Left lobe of liver (tissue), 2 donors: ENCODE data around the gene HCN4. TPM values are rescaled to one million over a fixed set of nuclear protein-coding genes. Genes with fewer than 3 reads are reported as not detected.

Source experiments
- ATAC-seq: fragments of 200-7000 bp; cut with Tn5 transposase; one replicate; pipeline ENCODE4 v1.9.1; 2020; ENCODE audit warnings: mild to moderate bottlenecking, moderate library complexity
- DNase-seq: peaks from one replicate; pipeline ENCODE4 v3.0.0-alpha.2; 2020; ENCODE audit warnings: low spot score
- total RNA-seq: library from RNA; stranded (reverse); gene quantifications from one replicate; pipeline ENCODE4 v1.2.1, GENCODE V29; 2021
- donor health status: DM: no; HTN: no; CAD: no; lungs with moderate emphysema.
- donor health status: DM: no; HTN: yes; CAD: no.

Gene HCN4
- total RNA-seq, 1 donor from 2014 or later = not detected

DNA sequence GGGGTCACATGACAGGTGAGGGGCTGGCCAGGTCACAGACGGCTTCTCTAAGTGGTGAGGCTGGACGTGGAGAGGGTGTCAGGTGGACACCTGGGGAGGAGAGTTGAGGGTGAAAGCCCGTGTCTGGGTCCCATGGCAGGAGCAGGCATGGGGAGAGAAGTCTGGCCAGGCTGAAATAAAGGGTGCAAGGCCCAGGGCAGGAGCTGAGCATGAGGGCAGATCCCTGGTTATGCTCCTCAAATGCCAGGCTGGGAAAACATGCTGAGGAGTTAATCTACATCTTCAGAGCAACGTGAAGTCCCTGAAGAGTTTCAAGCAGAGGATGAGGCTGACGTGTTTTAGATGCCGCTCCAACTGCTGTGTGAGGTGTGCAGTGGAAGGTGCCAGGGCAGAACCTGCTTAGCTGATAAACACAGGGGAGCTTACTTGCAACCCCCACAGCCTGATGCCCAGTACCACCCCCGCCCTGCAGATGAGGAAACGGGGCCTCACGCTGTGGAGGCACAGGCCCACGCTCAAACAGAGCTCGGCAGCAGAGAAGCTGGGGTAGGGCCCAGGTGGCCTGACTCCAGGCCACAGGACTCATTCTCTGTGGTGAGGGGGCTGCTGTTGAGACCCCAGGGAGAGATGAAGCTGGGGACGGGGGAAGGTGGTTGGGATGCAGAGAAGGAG is 40.5 kb downstream of the HCN4 start:
- ATAC-seq (no peak), DNase-seq (no peak)

DNA sequence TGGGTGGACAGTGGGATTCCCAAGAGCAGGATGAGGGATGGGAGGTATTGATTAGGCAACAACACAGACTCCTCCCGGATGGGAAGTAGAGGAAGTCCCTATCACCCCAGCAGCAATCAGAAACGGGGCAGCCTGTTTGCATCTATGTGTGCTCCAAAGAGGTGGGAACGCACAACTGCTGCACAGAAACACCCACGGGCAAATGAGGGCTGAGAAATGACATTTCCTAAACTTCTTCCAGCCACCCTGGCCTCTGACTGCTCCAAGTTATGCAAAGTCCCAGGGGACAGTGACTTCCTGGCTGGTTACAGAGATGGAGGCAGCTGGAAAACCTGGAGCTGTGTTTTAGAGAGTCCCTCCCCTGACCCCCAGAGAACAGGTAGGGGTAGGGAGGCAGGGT is 42.6 kb downstream of the HCN4 start:
- no peak for DNase-seq
- no peak for ATAC-seq

DNA sequence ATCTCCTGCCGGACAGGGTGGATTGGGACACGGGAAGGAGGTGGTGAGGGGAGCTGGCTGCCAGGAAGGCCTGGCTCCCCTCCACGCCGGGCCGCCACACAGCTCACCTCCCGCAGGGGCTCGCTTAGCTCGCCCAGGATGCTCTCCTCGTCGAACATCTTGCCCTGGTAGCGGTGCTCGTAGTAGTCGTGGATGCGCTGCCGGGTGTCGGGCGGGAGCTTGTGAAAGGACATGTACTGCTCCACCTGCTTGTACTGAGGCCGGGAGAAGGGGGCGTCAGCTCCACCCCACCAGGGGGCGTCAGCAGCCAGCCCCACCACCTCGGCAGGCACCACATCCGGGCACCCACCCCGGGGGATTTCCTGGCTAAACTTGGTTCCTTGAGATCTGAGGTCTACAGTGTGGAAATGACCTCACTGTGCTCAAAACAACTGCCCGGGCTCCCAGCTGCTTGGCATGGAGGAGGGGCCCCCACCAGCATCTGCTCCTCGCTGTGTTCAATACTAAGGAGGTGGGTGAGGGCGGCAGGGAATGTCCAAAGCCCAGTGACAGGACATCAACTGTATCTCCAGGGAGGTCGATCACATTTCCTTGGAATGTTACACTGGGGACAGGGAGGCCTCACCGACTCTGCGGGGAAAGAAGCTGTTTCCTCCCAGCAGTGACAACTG is 43.4 kb downstream of the HCN4 start:
- ATAC-seq (no peak), DNase-seq (no peak)

DNA sequence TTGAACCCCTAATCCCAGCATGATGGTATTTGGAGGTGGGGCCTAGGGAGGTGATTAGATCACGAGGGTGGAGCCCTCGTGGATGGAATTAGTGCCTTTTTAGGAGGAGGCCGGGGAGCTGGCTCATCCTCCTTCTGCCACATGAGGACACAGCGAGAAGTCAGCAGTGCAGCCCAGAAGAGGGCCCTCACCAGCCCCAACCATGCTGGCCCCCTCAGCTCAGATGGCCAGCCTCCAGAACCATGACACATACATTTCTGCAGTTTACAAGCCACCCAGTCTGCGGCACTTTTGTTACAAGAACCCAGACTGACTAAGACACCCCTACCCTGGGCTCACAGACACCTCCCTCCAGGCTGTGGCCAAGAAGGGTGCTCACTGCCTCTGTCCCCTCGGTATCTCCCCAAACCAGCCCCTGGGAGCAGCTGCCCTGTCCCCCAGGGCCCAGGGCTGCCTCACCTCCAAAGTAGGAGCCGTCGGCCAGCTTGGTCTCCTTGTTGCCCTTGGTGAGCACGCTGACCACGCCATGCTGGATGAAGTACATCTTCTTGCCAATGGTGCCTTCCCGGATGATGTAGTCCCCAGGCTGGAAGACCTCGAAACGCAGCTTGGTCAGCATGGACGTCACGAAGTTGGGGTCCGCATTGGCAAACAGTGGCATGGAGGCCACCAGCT is 44.1 kb downstream of the HCN4 start:
- DNase-seq (no peak), ATAC-seq (no peak)

DNA sequence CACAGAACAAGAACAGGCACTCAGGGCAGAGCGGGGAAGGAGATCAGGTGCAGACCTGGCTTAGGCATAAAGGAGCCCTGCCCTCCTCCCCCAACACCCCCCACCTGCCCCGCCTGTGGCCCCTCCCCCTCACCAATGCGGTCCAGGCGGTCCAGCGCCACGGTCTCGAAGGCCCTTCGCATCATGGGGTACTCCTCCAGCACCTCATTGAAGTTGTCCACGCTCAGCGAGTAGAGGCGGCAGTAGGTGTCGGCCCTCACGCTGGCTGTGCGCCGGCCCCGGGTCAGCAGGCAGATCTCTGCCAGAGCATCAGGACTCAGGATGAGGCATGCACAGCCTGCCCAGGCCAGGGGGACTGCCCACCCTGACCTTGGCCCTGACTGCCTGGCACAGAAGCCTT is 44.8 kb downstream of the HCN4 start:
- ATAC-seq = no peak
- DNase-seq = no peak

DNA sequence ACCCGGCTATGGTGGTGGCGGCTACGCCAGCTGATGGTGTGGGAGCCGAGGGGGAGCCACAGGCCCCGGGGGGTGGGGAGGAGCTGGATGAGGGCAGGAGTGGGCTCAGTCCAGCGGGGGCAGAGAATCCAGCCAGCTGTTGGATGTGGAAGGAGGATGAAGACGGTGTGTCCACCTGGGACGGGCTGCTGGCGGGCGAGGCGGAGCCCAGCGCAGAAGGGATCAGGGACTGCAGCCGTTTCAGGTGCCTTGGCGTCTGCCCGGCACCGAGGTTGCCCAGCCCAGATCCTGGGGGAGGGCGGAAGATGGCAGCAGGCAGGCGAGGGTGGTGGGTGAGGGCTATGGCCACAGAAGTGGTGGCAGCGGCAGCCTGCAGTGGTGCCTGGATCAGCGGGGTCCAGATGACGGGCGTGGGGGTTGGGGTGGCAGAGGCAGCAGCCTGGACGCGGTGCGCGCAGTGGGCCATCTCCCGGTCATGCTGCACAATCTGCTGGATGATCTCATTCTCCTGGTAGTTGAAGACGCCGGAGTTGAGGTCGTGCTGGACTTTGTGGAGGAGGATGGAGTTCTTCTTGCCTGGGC is 45.3 kb downstream of the HCN4 start:
- no peak for ATAC-seq
- no peak for DNase-seq

DNA sequence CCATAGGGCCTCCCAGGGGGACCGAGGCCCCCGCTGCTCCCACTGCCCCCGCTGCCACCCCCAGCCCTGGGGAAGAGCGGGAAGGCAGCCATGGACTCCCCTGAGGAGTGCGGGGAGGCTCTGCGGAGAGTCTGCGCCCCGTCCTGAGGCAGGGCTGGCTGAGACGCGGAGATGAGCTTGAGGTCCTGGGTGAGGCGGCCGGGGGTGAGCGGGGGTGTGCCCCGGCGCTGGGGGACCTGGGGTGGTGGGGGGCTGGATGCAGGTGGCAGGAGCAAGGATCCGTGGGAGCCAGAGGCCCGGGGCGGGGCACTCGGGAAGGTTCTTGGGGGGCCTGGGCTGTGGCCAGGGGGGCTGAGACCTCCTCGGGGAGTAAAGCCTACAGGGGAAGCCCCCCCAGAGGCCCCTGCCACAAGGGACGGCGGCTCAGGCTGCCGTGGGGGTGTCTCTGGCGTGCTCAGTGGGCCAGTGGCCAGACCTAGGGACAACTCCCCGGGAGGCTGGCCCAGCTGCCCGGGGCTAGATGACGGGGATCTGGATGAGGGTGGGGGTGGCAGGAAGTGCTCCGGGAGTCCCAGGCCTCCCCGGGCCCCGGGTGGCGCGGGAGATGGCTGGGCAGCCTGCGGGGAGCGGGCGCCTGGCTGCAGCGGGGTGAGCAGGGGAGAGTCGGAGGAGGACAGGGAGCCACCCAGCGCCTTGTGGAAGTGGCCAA is 45.9 kb downstream of the HCN4 start:
- DNase-seq (no peak), ATAC-seq (no peak)

DNA sequence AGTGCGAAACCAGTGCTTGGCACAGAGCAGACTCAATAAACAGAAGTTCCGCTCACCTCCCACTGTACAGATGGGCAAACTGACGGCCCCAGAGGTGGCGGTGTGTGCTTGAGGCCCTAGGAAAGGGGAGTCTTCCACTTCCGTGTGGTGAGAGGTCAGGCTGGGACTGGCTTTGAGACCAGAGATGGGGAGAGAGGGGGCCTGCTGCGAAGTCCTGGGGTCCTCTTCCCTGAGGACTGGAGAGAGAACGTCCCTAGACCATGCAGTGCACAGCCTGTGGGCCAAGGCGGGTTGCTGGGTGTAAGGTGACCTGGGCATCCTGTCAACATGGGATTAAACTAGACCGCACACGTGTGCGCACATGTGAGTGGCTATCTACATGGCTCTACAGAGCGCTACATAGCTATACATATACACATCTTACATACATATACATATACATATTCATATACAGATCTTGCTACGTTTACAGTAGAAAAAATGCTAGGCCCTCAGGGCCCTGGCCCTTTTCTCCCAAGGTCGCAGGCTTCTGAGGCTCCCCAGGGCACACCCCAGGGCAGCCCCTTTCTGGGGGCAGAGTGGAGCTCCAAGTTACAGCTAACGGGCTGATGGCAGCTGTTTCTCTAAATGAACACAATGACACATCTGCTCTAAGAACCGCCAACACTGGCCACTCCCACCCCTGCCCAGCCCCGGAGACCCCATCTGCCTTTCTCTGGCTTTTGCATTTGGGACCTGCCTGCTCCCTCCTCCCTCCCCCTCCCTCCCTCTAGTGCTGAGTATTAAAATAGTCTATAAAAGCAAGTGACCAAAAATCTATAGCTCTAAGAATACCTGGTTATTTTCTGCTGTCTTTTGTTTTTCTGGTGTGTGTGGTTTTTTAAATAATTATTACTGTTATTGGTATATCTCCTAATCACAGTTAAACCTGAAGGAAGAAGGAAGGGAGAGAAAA is 47.0 kb downstream of the HCN4 start:
- DNase-seq = no peak

DNA sequence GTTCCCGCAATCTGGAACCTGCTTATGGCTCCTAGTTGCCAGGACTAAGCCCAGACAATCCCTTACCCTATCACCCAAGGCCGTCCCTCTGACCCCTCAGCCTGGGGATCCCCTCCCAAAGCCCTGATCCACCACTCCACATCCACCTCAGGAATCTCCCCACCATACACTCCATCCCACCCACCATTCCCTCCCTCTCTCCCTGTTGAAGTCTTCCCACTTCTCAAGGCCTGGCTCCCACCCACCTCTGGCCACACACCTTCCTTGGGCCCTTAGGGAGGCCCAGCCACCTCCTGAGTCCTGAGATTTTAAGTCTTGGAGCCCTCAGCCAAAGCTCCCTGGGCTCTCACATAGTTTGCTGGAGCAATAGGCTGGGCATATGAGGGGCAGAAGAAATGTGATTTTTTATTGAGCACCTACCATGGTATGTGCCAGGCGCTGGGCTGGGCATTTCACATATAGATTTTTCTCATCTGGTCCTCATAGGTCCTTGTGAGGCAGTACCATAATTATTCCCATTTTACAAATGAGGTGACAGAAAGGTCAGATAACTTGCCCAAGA is 48.1 kb downstream of the HCN4 start:
- no peak for DNase-seq
- no peak for ATAC-seq

More for the DNA sequence above, 47.0 kb downstream of the HCN4 start:
- no peak for ATAC-seq

DNA sequence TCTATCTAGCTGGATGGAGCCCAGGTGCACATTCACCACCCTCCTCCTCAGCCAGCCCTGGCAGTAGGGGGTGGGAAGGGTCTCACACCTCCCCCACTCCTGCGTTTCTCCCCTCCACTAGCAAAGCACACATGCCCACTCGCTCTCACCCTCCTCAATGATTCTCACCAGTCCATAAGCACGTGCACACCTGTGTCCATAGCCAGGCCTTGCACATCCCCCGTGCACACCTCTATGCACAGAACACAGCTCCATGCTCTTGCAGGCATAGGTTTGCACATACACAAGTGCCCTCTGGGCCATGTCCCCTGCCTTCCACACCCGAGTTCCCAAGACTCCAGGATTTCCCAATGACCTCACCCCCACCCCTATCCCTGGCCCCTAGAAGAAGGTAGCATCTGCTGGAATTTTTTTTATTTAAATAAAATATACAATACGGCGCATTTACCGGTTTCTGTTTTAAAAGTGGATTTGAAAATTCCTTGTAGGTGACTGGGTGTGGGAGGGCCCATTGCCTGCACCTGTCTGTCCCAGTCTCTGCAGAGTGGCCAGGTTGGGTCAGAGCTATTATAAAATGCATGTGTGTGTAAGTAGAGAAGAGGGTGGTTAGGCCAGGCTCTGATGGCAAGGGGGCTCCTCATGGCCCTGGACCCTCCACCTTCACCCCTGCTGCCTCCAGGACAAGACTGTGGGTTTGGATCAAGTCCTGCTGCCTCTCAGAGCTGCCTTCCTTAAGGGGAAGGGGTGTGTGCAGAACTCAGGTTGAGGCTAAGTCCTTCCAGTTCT is 49.1 kb downstream of the HCN4 start:
- ATAC-seq (no peak), DNase-seq (no peak)

DNA sequence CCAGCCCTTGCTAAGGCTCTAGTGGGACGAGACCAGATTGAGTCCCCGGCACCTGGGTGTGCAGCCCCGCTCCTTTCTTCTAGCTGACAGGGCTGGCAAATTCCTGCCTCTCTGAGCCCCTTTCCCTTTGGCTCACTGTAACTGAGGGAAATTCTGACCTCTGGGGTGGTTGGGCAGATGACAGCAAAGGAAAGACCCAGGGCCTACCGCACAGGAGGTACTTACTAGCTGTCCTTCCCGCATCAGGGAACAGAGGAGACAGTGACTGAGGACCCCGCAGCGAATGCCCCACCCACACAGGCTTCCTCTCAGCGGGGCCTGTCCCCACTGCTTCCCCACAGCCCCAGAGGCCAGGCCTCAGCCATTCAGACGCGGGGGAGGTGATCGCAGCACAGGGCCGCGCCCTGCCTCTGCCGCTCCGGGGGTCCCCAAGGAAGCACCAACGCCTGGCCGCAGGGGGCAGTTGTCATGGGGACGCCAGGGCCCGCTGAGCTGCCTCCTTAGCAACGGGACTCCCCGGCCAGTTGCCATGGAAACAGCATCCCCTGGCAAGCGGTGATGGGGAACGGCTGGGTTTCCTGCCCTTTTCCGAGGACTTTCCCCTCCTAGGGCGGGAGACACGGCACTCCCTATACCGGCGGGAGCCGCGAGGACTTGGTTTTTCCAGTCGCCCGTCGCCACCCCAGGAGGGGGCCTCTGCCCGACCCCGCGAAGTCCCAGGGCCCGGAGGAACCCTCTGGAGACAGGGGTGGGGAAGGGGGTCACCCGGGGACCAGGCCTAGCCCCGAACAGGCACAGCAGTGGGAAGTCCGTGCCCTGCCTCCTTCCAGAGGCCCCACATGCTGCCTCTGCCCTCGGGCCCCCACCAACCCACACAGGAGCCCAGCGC is 50.1 kb downstream of the HCN4 start:
- no peak for DNase-seq

DNA sequence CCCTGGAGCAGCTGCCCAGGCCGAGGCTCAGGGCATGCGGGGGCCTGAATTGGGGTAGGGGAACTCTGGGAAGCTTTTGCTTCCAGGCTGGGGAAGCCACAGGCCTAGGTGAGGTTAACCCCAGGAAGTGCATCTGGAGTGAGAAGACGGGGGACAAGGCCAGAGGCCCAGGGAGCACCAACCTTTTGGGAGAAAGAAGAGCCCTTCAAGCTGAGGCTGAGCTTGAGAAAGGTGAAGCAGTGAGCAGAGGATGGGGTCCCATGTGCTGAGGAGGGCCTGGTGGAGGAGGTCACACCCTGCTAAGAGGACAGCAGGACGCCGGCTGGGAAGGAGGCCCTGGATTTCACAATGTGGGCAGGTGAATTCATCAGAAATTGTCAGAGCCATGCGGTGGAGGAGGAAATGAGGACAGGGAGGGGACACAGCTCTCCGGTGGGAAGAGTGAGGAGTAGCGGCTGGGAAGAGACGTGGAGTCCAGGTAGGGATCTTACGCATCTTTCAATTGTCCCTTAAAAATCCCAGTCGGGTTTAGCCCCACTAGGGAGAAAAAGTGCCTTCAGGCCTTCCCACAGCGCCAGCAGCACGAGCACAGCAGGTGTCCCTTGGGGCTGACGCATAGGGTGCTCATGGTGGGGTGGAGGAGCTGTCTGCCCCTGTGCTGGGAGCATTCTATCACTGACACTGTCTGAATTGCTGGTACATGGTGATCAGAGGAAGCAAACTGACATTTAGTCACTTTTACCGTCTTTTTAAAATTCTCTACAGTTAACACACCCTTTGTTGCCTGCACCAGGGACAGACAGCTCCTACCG is 50.9 kb downstream of the HCN4 start:
- DNase-seq = no peak
- no peak for ATAC-seq

More for the DNA sequence above, 50.1 kb downstream of the HCN4 start:
- ATAC-seq = no peak

DNA sequence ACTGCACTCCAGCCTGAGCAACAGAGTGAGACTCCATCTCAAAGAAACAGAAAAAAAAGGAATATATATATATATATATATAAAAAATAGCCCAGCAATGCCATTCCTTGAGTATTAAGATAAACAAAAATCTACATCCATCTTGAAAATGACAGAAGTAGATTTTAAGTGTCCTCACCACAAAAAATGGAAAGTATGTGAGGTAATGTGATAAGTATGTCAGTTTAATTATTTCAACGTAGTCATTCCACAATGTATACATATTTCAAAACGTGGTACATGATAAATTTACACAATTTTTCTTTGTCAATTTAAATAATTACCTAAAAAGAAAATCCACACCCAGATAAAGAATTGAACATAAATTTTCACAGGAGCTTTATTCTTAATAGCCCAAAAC is 54.9 kb downstream of the HCN4 start:
- ATAC-seq (no peak), DNase-seq (no peak)

DNA sequence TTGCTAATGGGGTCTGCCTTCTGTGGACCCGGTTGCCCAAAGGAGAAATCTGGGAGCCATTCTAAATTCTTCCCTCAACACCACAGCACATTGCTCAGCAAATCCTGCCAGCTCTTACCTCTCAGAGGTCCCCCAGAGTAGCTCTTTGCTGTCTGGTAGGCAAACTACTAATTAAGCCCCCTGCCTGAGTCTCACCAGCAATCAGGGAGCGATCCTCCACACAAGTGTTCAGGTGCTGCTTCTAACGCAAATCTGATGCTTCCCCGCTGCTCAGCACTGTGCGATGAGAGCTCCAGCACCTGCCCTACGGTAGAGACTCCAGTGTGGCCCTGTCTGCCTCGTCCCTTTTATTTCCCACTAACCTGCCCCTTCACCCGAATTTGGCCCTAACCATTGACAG is 60.5 kb downstream of the HCN4 start:
- ATAC-seq = no peak

DNA sequence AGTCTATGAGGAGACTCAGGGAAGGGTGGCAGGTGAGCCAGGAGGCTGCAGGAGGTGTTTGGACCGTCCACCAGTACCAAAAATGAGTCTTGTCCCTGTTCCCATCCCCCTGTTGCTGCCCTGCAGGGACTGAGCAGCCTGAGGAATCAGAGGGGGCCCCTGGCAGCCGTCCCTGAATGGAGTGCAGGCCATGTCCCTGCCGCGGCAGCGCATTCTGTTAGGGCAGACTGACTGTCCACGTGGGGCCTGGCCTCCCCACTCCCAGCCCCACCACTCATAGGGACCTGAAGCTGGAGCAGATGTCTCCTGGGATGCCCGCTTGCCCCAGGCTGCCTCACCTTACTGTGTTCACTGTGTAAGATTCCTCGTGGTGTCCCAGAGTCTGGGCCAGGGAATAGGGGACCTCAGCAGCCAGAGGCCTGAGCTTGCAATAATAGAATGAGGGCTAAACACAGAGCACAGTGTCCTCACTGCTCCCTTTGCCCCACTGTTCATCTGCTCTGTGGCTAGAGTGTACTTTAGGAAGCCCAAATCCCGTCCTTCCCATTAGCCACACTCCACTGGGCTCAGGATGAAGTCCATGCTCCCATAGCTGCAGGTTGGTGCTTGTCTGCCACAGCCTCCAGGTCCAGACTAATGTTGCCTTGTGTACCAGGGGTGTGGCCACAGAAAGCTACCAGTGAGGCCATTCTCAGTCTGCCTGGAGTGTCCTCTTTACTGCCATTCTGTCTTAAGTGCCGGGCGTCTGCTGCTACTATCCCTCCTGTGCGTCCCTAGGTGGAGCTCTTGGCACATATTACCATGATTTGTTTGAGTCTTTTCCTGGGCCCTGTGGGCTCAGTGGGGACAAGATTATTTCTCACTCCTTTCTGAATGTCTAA is 63.2 kb downstream of the HCN4 start:
- no peak for DNase-seq
- peak; percentile 60 for ATAC-seq

More for the DNA sequence above, 60.5 kb downstream of the HCN4 start:
- DNase-seq = no peak

DNA sequence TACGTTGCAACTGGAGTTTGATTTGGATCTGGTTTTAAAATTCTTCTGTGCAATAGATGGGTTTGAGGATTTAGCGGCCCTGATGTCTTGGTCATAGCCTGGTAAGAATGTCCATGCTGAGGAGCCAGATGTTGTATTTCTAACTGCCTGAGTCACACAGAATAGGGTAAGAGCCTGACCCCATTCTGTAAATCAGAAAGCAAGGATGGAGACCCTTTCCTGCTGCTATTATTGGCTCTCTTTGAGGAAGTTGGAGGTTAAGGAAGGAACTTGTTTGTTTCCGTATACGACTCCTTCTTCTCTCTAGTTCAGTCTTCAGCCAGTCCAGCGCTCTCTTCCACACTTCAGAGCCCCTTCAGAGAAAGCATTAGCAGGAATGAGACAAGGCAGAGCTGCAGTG is 65.1 kb downstream of the HCN4 start:
- DNase-seq = no peak

More for the DNA sequence above, 65.1 kb downstream of the HCN4 start:
- ATAC-seq = no peak
